HEK293T (cell line): ENCODE results near the gene PPP1R7.

Source experiments
- ARNT ChIP-seq: fragments of 450-650 bp; IDR thresholded peaks from 2 replicates; pipeline ENCODE4 v1.6.1; 2017; ENCODE audit warnings: mild to moderate bottlenecking
- BHLHE40 ChIP-seq: fragments of 450-650 bp; IDR thresholded peaks from 2 replicates; pipeline ENCODE4 v1.6.1; 2016; ENCODE audit warnings: mild to moderate bottlenecking, moderate library complexity, borderline replicate concordance
- ELF4 ChIP-seq: fragments of 450-650 bp; IDR thresholded peaks from 2 replicates; pipeline ENCODE4 v1.6.1; 2017; ENCODE audit warnings: antibody characterized with exemption
- FOXA1 ChIP-seq: fragments of 450-650 bp; IDR thresholded peaks from 2 replicates; pipeline ENCODE4 v1.6.1; 2016; ENCODE audit warnings: mild to moderate bottlenecking
- FOXK2 ChIP-seq: fragments of 450-650 bp; IDR thresholded peaks from 2 replicates; pipeline ENCODE4 v1.6.1; 2016; ENCODE audit warnings: mild to moderate bottlenecking
- FOXM1 ChIP-seq: fragments of 450-650 bp; IDR thresholded peaks from 2 replicates; pipeline ENCODE4 v1.6.1; 2017; ENCODE audit warnings: mild to moderate bottlenecking, borderline replicate concordance
- HDGF ChIP-seq: fragments of 450-650 bp; IDR thresholded peaks from 2 replicates; pipeline ENCODE4 v1.6.1; 2017; ENCODE audit warnings: antibody characterized with exemption, borderline replicate concordance
- LEF1 ChIP-seq: fragments of 450-650 bp; IDR thresholded peaks from 2 replicates; pipeline ENCODE4 v1.6.1; 2017; ENCODE audit warnings: mild to moderate bottlenecking, borderline replicate concordance
- NFRKB ChIP-seq: fragments of 450-650 bp; IDR thresholded peaks from 2 replicates; pipeline ENCODE4 v1.6.1; 2016; ENCODE audit warnings: mild to moderate bottlenecking, moderate library complexity
- SP1 ChIP-seq: fragments of 450-650 bp; IDR thresholded peaks from 2 replicates; pipeline ENCODE4 v1.6.1; 2017
- SUZ12 ChIP-seq: fragments of 450-650 bp; IDR thresholded peaks from 2 replicates; pipeline ENCODE4 v1.6.1; 2016; ENCODE audit warnings: mild to moderate bottlenecking
- TARDBP ChIP-seq: fragments of 450-650 bp; IDR thresholded peaks from 2 replicates; pipeline ENCODE4 v1.6.1; 2016
- ZNF384 ChIP-seq: fragments of 450-650 bp; IDR thresholded peaks from 2 replicates; pipeline ENCODE4 v1.6.1; 2016

DNA sequence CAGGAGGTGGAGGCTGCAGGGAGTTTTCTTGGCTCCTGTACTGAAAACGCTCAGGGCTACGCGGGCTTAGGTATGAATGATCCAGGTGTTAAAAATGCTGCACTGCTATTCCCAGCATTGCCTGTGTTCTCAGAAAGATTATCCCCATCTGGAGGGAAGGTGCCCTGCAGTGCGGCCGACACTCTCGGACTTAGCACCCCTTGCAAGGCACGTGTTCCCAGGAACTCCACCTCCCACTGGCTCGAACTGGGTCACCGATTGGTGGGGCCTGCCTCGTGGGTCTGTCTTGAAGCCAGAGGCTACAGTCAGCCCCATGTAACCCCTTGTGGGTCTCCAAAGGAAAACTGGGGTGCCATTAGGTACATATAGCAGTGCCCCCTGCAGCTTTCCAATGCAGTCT is 63.9 kb downstream of the PPP1R7 start:
- TF ChIP-seq LEF1 = no peak
- no peak for TF ChIP-seq FOXK2
- no peak for TF ChIP-seq SP1
- no peak for TF ChIP-seq FOXM1
- no peak for TF ChIP-seq FOXA1
- TF ChIP-seq NFRKB = no peak
- TF ChIP-seq ELF4 = no peak
- TF ChIP-seq SUZ12 = no peak
- TF ChIP-seq HDGF = no peak
- TF ChIP-seq ZNF384 = no peak
- no peak for TF ChIP-seq TARDBP
- TF ChIP-seq BHLHE40 = no peak
- TF ChIP-seq ARNT = no peak
